ENCODE data around the gene PDGFA. TPM values are rescaled to one million over a fixed set of nuclear protein-coding genes. Genes with fewer than 3 reads are reported as not detected.

The PDGFA gene
- total RNA-seq, 2 experiments from 2014 or later, result 9.4 to 9.9 TPM

GRCh38 chr7:521221-522070, 1.8 kb upstream of the PDGFA start:
- ChIA-PET CTCF (interaction anchor here (1.3 kb wide), 1 partner anchor 22 kb away, joined by 3 read pairs; no protein-coding TSS in a partner anchor), POLR2A (no interaction called here)

DNA sequence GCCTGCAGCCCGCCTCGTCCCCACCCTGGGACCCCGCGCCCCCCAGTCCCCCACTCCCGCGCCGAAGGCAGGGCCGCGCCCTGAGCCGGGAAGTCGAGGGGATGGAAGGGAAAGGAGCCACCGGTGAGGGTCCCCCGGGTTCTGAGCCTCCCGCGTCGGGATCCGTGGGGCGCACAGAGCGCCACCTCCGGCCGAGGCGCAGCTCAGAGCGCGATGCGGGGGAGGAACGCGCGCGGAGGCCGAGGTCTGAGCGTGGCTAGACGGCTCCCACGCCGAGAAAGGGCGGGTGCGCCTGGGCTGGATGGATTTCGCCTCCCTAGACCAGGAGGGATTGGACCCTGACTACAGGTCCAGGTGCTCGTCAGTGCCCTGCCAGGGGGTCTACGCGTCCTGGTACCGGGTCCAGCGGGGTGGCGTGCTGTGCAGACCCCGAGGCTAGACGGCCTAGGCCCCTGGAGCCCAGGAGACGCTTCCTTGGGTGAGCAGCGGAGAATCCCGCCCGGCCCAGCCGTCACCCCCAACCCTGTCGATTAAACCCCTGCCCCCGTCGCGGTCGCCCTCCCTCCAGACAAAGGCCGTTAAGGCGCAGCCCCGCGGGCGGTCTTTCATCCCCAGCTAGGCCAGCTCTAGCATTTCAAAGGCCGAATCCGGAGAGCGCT, 986 bp upstream of the PDGFA start:
- POLR2A ChIA-PET, result no interaction called here
- CTCF ChIA-PET, result interaction anchor here (1.2 kb wide), 1 partner anchor 60 kb away, joined by 3 read pairs; no protein-coding TSS in a partner anchor

- POLR2A ChIA-PET, result no interaction called here
Observed at GRCh38 chr7:518630-519483, 789 bp downstream of the PDGFA start.

GRCh38 chr7:517774-518629, 1.6 kb downstream of the PDGFA start:
- ChIA-PET POLR2A (interaction anchor here (0.8 kb wide), 1 partner anchor 56 kb away, joined by 3 read pairs; no protein-coding TSS in a partner anchor), CTCF (interaction anchor here (1.1 kb wide), 1 partner anchor 87 kb away, joined by 3 read pairs; no protein-coding TSS in a partner anchor)

More at GRCh38 chr7:518630-519483, 789 bp downstream of the PDGFA start:
- CTCF ChIA-PET, result interaction anchor here (1.1 kb wide), 1 partner anchor 86 kb away, joined by 3 read pairs; no protein-coding TSS in a partner anchor

- ChIA-PET POLR2A (interaction anchor here (0.5 to 0.8 kb wide), 2 partner anchors 57 to 118 kb away, joined by 3 read pairs; no protein-coding TSS in a partner anchor), CTCF (no interaction called here)
Observed at GRCh38 chr7:516606-517456, 2.8 kb downstream of the PDGFA start.

DNA sequence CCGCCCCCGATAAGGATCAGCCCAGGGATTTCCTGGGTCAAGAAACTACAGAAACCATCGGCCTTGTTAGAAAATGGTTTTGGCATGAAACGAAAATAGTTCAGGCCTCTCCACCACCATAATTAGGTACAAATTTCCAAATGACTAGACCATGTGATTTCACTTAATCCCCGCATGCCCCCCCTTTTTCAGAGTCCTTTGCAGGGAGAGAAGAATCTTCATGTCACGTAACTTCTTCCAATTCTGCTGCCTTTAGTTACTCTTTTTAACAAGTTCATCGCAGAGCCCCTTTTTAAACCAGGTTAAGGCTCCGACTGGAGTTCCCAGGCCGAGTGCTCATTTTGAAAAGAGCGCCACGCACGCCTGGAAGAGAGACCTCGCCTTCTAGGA, 3.4 kb downstream of the PDGFA start:
- POLR2A ChIA-PET, result no interaction called here
- CTCF ChIA-PET, result no interaction called here

DNA sequence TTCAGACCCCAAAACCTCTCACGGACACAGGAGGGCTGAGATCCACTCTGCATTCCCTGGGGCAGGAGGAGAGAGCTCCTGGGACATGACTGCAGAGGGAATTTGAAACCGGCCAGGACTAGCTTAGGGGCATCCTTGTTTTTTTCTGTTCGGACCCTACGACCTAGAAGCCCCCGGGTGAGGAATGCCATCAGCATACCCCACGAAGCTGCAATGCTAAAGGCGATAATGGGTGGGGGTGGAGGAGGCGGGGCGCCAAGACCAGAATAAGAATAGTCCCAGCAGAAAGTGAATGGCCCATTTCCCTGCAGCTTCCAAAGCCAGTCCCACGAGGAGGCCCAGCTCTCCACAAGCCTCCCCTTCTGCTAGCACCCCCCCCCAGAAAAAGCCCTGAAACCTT, 4.0 kb downstream of the PDGFA start:
- ChIA-PET CTCF (no interaction called here), POLR2A (no interaction called here)

GRCh38 chr7:514651-515598, 4.7 kb downstream of the PDGFA start:
- CTCF ChIA-PET, result interaction anchor here (1.2 to 1.6 kb wide), 3 partner anchors 8 to 97 kb away, joined by 3 to 4 read pairs (median 3); no protein-coding TSS in a partner anchor

DNA sequence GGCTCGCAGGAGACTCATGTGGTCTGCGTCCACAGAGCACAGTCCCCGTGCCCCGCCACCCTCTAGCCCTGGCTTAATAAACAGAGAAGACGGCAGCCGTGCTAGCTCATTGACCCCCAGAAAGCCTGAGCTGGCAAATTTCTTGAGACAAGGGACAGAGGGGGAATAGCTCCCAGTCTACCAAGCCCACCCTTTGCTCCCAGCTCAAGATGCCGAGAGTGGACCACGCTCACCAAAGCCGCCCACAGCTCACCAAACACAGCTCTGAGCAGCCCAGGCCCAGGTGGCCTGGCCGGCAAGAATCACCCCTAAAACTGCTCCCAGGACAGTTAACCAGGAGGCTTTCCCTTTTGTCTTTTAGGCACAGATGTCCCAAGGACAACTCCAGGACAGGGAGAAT, 5.4 kb downstream of the PDGFA start:
- POLR2A ChIA-PET, result interaction anchor here (0.7 kb wide), 1 partner anchor 90 kb away, joined by 3 read pairs; no protein-coding TSS in a partner anchor
- CTCF ChIA-PET, result interaction anchor here (0.9 to 1.6 kb wide), 5 partner anchors 9 to 181 kb away, joined by 3 to 4 read pairs (median 3); no protein-coding TSS in a partner anchor

More at GRCh38 chr7:514651-515598, 4.7 kb downstream of the PDGFA start:
- POLR2A ChIA-PET, result no interaction called here

GRCh38 chr7:513521-514166, 6.0 kb downstream of the PDGFA start:
- CTCF ChIA-PET, result interaction anchor here (0.6 to 1.6 kb wide), 6 partner anchors 9 to 240 kb away, joined by 3 to 4 read pairs (median 3); no protein-coding TSS in a partner anchor
- POLR2A ChIA-PET, result interaction anchor here (0.7 kb wide), 1 partner anchor 90 kb away, joined by 3 read pairs; no protein-coding TSS in a partner anchor

DNA sequence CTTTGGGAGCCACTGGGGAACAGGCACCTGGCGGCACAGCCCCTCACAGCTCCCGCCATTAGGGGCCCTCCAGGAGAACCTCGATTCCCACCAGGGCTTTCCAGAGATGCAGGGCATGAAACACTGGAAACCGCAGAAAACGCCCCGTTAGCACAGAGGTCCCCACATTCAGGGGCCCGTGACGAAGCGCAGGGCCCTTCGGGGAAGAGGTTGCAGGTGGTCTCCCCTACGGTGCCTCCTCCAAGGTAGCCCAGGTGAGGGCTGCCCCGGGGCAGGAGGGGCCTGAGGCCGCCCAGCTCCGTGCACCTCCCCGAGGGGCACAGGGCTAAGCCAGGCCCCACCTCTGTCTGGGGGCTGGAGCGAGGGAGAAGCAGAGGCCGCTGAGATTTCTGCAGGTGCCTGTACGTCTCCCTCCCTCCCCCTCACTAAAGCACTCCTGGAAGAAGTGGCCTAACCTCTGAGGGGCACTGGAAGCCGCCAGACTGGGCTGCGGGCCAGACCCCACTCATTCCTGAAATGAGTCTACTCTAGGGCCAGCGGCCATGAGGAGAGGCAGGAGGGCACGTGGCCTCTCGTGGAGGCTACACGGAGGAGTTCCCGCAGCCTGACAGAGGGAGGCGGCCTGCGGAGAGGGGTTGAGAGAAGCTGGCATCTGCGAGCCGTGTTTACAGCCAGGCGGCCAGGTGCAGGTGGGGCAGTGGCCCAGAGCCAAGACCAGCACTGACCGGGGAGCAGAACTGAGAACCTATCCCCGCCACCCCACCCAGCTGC, 6.9 kb downstream of the PDGFA start:
- POLR2A ChIA-PET, result no interaction called here
- CTCF ChIA-PET, result interaction anchor here (0.6 to 1.6 kb wide), 3 partner anchors 99 to 239 kb away, joined by 3 read pairs; no protein-coding TSS in a partner anchor

DNA sequence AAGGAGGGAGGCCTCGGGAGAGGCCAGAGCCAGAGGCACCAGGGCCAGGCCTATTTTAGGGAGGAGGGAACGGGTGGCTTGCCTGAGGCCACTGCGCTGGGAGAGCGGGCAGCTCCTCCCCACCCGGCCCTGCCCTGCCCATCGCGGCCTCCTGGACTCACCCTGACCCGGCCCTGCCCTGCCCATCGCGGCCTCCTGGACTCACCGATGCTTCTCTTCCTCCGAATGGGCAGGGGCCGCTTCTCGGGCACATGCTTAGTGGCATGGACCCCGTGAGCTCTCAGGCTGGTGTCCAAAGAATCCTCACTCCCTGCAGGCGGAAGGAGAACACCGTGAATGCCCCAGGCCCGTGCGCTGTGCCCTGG, 7.5 kb downstream of the PDGFA start:
- ChIA-PET POLR2A (no interaction called here), CTCF (no interaction called here)

DNA sequence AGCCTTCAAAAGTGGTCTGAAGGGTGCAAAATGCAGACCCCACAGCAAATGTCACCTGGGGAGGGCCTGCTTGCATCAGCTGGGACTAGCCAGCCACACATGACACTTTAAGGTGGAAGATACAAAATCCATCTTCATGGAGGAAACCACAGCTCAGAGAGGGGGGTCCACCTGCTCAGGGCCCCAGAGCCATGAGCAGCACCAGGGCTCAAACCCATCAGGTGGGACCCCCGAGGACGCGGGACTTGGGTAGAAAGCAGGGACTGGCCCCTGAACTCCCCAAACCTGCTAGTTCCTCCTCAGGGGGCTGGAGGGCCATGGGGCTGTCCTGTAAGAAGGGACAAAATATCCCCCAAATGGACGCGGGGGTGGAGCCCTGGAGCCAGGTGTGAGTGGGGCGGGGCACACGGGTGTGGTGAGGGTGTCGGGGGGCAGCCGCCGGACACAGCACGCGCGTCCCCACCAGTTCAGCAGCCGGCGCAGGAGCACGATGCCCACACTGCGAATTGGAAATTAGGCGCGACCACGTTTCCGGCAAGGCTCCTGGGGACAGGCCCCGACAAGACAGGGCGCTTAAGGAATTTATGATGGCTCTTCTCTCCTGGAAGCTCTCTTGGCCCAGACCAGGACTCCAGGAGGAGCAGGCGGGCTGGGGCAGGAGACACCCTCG, 8.0 kb downstream of the PDGFA start:
- ChIA-PET CTCF (no interaction called here), POLR2A (no interaction called here)

DNA sequence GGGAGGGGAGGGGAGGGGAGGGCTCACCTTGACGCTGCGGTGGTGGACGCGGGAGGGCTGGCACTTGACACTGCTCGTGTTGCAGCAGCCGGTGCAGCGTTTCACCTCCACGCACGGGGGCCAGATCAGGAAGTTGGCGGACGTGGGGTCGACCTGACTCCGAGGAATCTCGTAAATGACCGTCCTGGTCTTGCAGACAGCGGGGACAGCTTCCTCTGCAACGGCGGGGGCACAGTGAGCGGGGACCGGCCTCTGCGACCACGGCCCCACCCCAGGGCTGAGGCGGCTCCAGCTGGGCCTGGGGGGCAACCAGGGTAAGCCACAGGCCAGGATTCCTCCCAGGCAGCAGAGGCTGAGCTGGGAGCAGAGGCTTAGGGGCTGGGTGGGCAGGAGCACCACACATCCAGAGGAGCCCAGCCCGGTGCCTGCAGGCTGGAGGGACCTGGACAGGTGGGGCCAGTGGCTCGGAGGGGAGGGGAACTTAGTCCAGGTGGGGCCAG, 8.8 kb downstream of the PDGFA start:
- ChIA-PET CTCF (no interaction called here), POLR2A (no interaction called here)

GRCh38 chr7:510131-510481, 9.5 kb downstream of the PDGFA start:
- POLR2A ChIA-PET, result no interaction called here
- CTCF ChIA-PET, result no interaction called here
